HPDE6-E6E7 (cell line): Measurements from ENCODE around the gene NDN.

ENCODE experiments used
- DNase-seq: peaks from one replicate; pipeline ENCODE4 v3.0.0; 2011; ENCODE audit warnings: missing footprints; ENCODE audit errors: extremely low spot score

The NDN gene

GRCh38 chr15:23642413-23643044 lies 44.6 kb downstream of the NDN start:
- DNase-seq: peak; percentile 38
